GM12874 (cell line): ENCODE measurements around the gene MRPS18C.

Experiments
- CTCF ChIP-seq: IDR thresholded peaks from 2 replicates; pipeline ENCODE4 v1.5.1; 2011; ENCODE audit warnings: low read depth, mild to moderate bottlenecking, control low read depth, low read length, moderate library complexity; ENCODE audit not compliant: insufficient read depth

The MRPS18C gene

DNA sequence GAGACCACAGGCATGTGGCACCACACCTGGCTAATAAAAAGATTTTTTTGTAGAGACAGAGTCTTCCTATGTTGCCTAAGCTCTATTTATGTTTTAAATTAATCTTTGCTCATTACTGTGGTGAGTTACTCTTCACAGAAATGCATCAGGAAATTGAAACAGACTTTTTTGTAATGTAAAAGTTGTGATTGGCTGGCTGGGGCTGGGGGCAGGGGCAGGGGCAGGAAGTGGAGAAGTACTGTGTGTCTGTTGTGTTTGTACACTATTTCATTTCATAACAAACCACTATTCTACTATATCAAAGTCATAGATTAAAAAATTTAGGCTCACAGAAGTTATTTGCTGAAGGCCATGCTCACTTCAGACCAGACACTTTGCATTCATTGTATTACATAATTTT, 48.1 kb downstream of the MRPS18C start:
- no peak for TF ChIP-seq CTCF

DNA sequence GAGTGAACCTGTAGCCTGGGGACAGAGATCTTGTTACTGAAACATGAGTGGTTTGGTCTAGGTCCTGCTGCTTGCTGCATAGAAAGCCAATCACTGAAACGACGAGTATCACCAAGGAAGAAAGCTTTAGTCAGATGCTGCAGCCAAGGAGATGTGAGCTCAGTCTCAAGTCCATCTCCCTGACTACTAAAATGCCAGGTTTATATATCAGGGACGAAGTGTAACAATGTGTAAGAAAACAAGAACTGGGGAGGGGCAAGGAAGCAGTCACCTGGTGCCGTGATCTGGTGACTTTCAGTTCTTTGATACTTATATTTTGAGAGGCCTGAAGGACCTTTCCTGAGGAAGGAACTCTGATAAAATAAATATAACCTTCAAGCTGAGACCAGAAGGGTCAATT, 48.6 kb downstream of the MRPS18C start:
- no peak for TF ChIP-seq CTCF

GRCh38 chr4:83504996-83505395, 49.1 kb downstream of the MRPS18C start:
- no peak for TF ChIP-seq CTCF

DNA sequence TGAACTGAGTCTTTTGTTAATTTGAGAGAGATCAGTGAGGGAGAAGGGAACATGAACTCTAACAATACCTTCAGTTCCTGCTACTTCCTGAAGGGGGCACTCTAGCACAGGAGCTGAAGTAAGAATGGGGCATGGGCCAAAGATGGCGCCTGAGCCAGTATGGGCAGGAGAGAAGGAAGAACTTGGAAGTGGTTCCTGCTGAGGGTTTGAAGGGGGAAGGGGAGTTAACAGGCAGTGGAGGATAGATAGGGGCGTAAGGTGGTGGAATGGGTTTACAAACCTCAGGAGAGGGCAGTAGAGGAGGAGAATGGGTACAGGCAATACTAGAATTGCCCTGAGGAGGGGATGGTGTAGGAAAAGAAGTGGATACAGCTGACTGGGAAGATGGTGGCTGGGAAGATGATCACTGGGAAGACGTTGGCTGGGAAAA, 53.3 kb downstream of the MRPS18C start:
- TF ChIP-seq CTCF, result peak; percentile 68

DNA sequence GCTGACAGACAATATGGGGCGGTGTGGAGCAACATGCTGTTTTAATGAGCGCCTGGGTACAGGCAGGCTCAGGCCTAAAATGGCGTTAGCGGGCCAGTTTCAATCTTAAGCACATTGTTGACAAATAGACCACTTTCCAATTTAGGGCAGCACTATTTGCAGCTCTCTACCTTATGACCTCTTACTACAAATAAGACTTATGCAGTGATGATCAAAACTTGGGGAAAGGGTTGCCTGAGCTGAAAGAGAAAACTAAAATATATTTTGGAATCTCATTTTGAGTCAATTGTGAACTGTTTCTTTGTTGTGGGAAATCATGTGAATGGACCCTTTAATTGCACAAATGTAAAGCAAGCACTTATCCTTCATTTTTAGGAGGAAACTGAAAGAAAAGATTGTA, 54.6 kb downstream of the MRPS18C start:
- TF ChIP-seq CTCF, result no peak
